ENCODE data around the gene TSR1.

DNA sequence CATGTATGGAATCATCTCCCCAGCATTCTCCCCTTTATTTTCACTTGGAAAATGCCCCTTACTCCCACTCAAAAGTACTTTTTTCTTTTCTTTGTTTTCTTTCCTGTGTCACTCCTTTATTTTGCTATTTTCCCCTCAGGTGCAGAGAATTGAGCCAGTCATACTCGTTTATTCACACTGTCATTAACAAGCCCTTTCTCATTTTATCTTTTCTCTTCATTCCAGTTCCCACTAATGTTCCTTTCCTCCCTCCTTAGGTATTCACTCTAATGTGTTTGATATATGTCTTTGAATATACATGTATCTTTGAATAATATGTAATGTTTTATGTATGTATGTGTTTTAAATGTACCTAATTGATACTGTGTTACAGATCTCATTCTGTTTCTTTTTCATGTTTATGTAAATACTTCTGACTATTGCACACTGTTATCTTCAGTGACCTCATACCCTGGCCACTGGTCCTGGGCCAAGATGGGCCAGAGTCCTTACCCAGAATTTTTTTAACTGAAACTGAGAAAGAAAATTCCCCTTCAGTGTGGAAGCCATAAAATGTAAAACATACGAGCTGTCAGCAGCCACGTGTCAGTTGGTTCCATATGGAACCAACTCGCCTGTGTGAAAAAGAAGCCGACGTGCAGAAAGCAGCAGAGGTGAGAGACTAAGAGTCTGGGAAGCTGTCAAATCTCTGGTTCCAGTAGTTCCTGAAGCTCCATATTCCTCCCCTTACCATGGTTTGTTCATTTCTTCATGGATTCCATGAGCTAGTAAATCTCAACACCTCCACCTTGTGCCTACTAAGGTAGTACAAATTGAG, 26.7 kb downstream of the TSR1 start:
- TF ChIP-seq POLR2AphosphoS5 (IDR thresholded peaks at IDR 0.05; ENCODE audit: low read depth, low read length) (no peak), EZH2phosphoT487 (IDR thresholded peaks at IDR 0.05; ENCODE audit: borderline replicate concordance, low read depth) (no peak), TEAD4 (IDR thresholded peaks at IDR 0.05; ENCODE audit: borderline replicate concordance, insufficient read depth) (no peak), NRF1 (IDR thresholded peaks at IDR 0.05; ENCODE audit: low read depth, low read length) (no peak), RFX5 (IDR thresholded peaks at IDR 0.05; ENCODE audit: low read length) (no peak), TAF1 (IDR thresholded peaks at IDR 0.05; ENCODE audit: borderline replicate concordance, low read depth, low read length) (no peak)
- TF ChIP-seq, protein P1, sequence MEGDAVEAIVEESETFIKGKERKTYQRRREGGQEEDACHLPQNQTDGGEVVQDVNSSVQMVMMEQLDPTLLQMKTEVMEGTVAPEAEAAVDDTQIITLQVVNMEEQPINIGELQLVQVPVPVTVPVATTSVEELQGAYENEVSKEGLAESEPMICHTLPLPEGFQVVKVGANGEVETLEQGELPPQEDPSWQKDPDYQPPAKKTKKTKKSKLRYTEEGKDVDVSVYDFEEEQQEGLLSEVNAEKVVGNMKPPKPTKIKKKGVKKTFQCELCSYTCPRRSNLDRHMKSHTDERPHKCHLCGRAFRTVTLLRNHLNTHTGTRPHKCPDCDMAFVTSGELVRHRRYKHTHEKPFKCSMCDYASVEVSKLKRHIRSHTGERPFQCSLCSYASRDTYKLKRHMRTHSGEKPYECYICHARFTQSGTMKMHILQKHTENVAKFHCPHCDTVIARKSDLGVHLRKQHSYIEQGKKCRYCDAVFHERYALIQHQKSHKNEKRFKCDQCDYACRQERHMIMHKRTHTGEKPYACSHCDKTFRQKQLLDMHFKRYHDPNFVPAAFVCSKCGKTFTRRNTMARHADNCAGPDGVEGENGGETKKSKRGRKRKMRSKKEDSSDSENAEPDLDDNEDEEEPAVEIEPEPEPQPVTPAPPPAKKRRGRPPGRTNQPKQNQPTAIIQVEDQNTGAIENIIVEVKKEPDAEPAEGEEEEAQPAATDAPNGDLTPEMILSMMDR (IDR thresholded peaks at IDR 0.05), result no peak
- TF ChIP-seq, protein P2, sequence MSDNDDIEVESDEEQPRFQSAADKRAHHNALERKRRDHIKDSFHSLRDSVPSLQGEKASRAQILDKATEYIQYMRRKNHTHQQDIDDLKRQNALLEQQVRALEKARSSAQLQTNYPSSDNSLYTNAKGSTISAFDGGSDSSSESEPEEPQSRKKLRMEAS (IDR thresholded peaks at IDR 0.05; ENCODE audit: low read depth), result no peak
- TF ChIP-seq, protein P3, sequence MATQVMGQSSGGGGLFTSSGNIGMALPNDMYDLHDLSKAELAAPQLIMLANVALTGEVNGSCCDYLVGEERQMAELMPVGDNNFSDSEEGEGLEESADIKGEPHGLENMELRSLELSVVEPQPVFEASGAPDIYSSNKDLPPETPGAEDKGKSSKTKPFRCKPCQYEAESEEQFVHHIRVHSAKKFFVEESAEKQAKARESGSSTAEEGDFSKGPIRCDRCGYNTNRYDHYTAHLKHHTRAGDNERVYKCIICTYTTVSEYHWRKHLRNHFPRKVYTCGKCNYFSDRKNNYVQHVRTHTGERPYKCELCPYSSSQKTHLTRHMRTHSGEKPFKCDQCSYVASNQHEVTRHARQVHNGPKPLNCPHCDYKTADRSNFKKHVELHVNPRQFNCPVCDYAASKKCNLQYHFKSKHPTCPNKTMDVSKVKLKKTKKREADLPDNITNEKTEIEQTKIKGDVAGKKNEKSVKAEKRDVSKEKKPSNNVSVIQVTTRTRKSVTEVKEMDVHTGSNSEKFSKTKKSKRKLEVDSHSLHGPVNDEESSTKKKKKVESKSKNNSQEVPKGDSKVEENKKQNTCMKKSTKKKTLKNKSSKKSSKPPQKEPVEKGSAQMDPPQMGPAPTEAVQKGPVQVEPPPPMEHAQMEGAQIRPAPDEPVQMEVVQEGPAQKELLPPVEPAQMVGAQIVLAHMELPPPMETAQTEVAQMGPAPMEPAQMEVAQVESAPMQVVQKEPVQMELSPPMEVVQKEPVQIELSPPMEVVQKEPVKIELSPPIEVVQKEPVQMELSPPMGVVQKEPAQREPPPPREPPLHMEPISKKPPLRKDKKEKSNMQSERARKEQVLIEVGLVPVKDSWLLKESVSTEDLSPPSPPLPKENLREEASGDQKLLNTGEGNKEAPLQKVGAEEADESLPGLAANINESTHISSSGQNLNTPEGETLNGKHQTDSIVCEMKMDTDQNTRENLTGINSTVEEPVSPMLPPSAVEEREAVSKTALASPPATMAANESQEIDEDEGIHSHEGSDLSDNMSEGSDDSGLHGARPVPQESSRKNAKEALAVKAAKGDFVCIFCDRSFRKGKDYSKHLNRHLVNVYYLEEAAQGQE (IDR thresholded peaks at IDR 0.05; ENCODE audit: low read depth, low read length), result no peak

Data from SK-N-SH (cell line).